Esophagus squamous epithelium (tissue), 4 donors: ENCODE results near the gene COG7.

Source experiments
- CTCF ChIP-seq, 6 experiments: fragments of 450-650 bp in 4 of 6; fragments of 200-600 bp in 2 of 6; sonication (generic) in 2 of 6; IDR thresholded peaks; one replicate each; pipeline ENCODE4 v1.5.1; 2016 to 2019; ENCODE audit warnings: antibody characterized with exemption in 6 of 6, mild to moderate bottlenecking in 4 of 6, moderate library complexity in 4 of 6
- POLR2A ChIP-seq, 4 donors: fragments of 450-650 bp; IDR thresholded peaks; one replicate each; pipeline ENCODE4 v1.6.1; 2017; ENCODE audit warnings: antibody characterized with exemption in 4 of 4, mild to moderate bottlenecking in 4 of 4, moderate library complexity in 3 of 4

GRCh38 chr16:23339787-23340186 lies 113.2 kb downstream of the COG7 start:
- no peak for TF ChIP-seq CTCF (IDR thresholded peaks at IDR 0.05)
- TF ChIP-seq POLR2A (IDR thresholded peaks at IDR 0.05) = no peak
